HepG2 (cell line): ENCODE data around the gene SP140L. TPM values are rescaled to one million over a fixed set of nuclear protein-coding genes. Genes with fewer than 3 reads are reported as not detected.
A peak's percentile ranks its signal among the peaks of the same experiment; 100 is the strongest.

Experiments used
- BHLHE40 ChIP-seq: IDR thresholded peaks from 2 replicates; pipeline ENCODE4 v1.6.1; 2011; ENCODE audit warnings: low read length, improper control_type of control experiment
- DMAP1 ChIP-seq: IDR thresholded peaks from 2 replicates; pipeline ENCODE4 v1.6.1; 2016
- EEA1 ChIP-seq: sonication (generic); formaldehyde crosslinking; IDR thresholded peaks from 2 replicates; pipeline ENCODE4 v1.5.1; 2020; ENCODE audit warnings: mild to moderate bottlenecking, missing genetic modification reagents, borderline replicate concordance
- JDP2 ChIP-seq: sonication (generic); formaldehyde crosslinking; IDR thresholded peaks from 2 replicates; pipeline ENCODE4 v1.8.1; 2022; ENCODE audit warnings: missing genetic modification reagents, borderline replicate concordance
- NFYB ChIP-seq: sonication (generic); formaldehyde crosslinking; IDR thresholded peaks from 2 replicates; pipeline ENCODE4 v1.4.0; 2020; ENCODE audit warnings: missing genetic modification reagents
- RXRA ChIP-seq: sonication (generic); formaldehyde crosslinking; IDR thresholded peaks from 2 replicates; pipeline ENCODE4 v1.5.1; 2020; ENCODE audit warnings: missing genetic modification reagents
- SNAPC2 ChIP-seq: sonication (generic); formaldehyde crosslinking; IDR thresholded peaks from 2 replicates; pipeline ENCODE4 v1.8.1; 2022; ENCODE audit warnings: mild to moderate bottlenecking, missing genetic modification reagents
- STAG1 ChIP-seq: sonication (generic); formaldehyde crosslinking; IDR thresholded peaks from 2 replicates; pipeline ENCODE4 v1.4.0; 2020; ENCODE audit warnings: missing genetic modification reagents
- TRIM22 ChIP-seq: fragments of 450-650 bp; IDR thresholded peaks from 2 replicates; pipeline ENCODE4 v1.6.1; 2017
- YY1 ChIP-seq: IDR thresholded peaks from 2 replicates; pipeline ENCODE4 v1.6.1; 2011; ENCODE audit warnings: low read length, low read depth, moderate library complexity, mild to moderate bottlenecking; ENCODE audit not compliant: insufficient read depth, insufficient replicate concordance
- ZBTB39 ChIP-seq: sonication (generic); formaldehyde crosslinking; IDR thresholded peaks from 2 replicates; pipeline ENCODE4 v1.5.0; 2020; ENCODE audit warnings: missing genetic modification reagents
- ZFAT ChIP-seq: sonication (generic); formaldehyde crosslinking; conservative IDR thresholded peaks from 2 replicates; pipeline ENCODE4 v1.8.1; 2023; ENCODE audit warnings: missing genetic modification reagents, inconsistent platforms
- ZFP36 ChIP-seq: fragments of 150-350 bp; IDR thresholded peaks from 2 replicates; pipeline ENCODE4 v1.6.1; 2018; ENCODE audit warnings: borderline replicate concordance, low read length, low read depth; ENCODE audit not compliant: partially characterized antibody
- ZMAT5 ChIP-seq: sonication (generic); formaldehyde crosslinking; IDR thresholded peaks from 2 replicates; pipeline ENCODE4 v1.5.0; 2020; ENCODE audit warnings: mild to moderate bottlenecking, low read depth, missing genetic modification reagents, borderline replicate concordance
- ZNF557 ChIP-seq: sonication (generic); formaldehyde crosslinking; IDR thresholded peaks from 2 replicates; pipeline ENCODE4 v1.4.0; 2020; ENCODE audit warnings: missing genetic modification reagents
- polyA plus RNA-seq, 8 experiments: library from polyadenylated mRNA; depleted of rRNA in 3 of 8; stranded (reverse) in 7 of 8; unstranded in 1 of 8; fragments of >200 nt; fragmentation: Illumina TruSeq in 4 of 8; extraction: Trizol in 4 of 8; gene quantifications; 2 replicates each; pipeline versions ENCODE4 v1.2.1 to v1.2.3, GENCODE V29; 2011 to 2016; ENCODE audit warnings: low read depth in 4 of 8, missing spikeins in 1 of 8, mixed read lengths in 1 of 8; ENCODE audit not compliant: insufficient read depth in 1 of 8
- total RNA-seq, 5 experiments: library from RNA; depleted of rRNA; stranded (reverse); fragments of >200 nt; fragmentation: Illumina TruSeq; extraction: Trizol; gene quantifications; 2 replicates each; pipeline ENCODE4 v1.2.3, GENCODE V29; 2016; ENCODE audit warnings: low read depth in 1 of 5
- TF ChIP-seq, protein P1 (sequence below): IDR thresholded peaks from 2 replicates; pipeline ENCODE4 v1.6.1; 2018; ENCODE audit warnings: missing genetic modification reagents, mild to moderate bottlenecking, missing compliant biosample characterization
- TF ChIP-seq, protein P2 (sequence below): IDR thresholded peaks from 2 replicates; pipeline ENCODE4 v1.6.1; 2012; ENCODE audit warnings: low read depth, low read length, improper control_type of control experiment
- TF ChIP-seq, protein P3 (sequence below): sonication (generic); formaldehyde crosslinking; IDR thresholded peaks from 2 replicates; pipeline ENCODE4 v1.8.0; 2022; ENCODE audit warnings: mild to moderate bottlenecking, missing genetic modification reagents; ENCODE audit not compliant: insufficient replicate concordance
- TF ChIP-seq, protein P4 (sequence below): sonication (generic); formaldehyde crosslinking; IDR thresholded peaks from 2 replicates; pipeline ENCODE4 v1.8.0; 2022; ENCODE audit warnings: mild to moderate bottlenecking, missing genetic modification reagents

The SP140L gene
- total and polyA plus RNA-seq, 2 of the 13 experiments (the other 11 are each of a cell fraction or from before 2014, with no cell fraction given): 10.9 to 17.5 TPM

GRCh38 chr2:230416061-230416721, 89.2 kb downstream of the SP140L start, which contains the start of gene SP100 (continued):
- TF ChIP-seq ZBTB39 (CRISPR knock-in tag) (no peak), ZNF557 (CRISPR knock-in tag) (0 out of 2 replicates have a peak, but pooled peaks have one; percentile 11), ZMAT5 (CRISPR knock-in tag) (no peak), TRIM22 (no peak), SNAPC2 (CRISPR knock-in tag) (no peak; the same call in 1 of the 2 replicates), BHLHE40 (no peak; the same call in 1 of the 2 replicates), RXRA (CRISPR knock-in tag) (peak; percentile 58; the same call in 1 of the 2 replicates), DMAP1 (CRISPR knock-in tag) (peak; percentile 62; the same call in 1 of the 2 replicates), EEA1 (CRISPR knock-in tag) (no peak), STAG1 (CRISPR knock-in tag) (peak; percentile 11; the same call in 1 of the 2 replicates), ZFP36 (no peak), NFYB (CRISPR knock-in tag) (no peak), YY1 (peak; percentile 56), JDP2 (no peak), ZFAT (CRISPR knock-in tag) (no peak)
- TF ChIP-seq, protein P1, sequence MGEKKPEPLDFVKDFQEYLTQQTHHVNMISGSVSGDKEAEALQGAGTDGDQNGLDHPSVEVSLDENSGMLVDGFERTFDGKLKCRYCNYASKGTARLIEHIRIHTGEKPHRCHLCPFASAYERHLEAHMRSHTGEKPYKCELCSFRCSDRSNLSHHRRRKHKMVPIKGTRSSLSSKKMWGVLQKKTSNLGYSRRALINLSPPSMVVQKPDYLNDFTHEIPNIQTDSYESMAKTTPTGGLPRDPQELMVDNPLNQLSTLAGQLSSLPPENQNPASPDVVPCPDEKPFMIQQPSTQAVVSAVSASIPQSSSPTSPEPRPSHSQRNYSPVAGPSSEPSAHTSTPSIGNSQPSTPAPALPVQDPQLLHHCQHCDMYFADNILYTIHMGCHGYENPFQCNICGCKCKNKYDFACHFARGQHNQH: peak; percentile 84
- TF ChIP-seq, protein P2, sequence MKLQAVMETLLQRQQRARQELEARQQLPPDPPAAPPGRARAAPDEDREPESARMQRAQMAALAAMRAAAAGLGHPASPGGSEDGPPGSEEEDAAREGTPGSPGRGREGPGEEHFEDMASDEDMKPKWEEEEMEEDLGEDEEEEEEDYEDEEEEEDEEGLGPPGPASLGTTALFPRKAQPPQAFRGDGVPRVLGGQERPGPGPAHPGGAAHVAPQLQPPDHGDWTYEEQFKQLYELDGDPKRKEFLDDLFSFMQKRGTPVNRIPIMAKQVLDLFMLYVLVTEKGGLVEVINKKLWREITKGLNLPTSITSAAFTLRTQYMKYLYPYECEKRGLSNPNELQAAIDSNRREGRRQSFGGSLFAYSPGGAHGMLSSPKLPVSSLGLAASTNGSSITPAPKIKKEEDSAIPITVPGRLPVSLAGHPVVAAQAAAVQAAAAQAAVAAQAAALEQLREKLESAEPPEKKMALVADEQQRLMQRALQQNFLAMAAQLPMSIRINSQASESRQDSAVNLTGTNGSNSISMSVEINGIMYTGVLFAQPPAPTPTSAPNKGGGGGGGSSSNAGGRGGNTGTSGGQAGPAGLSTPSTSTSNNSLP: no peak
- TF ChIP-seq, protein P3, sequence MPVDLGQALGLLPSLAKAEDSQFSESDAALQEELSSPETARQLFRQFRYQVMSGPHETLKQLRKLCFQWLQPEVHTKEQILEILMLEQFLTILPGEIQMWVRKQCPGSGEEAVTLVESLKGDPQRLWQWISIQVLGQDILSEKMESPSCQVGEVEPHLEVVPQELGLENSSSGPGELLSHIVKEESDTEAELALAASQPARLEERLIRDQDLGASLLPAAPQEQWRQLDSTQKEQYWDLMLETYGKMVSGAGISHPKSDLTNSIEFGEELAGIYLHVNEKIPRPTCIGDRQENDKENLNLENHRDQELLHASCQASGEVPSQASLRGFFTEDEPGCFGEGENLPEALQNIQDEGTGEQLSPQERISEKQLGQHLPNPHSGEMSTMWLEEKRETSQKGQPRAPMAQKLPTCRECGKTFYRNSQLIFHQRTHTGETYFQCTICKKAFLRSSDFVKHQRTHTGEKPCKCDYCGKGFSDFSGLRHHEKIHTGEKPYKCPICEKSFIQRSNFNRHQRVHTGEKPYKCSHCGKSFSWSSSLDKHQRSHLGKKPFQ: no peak
- TF ChIP-seq, protein P4, sequence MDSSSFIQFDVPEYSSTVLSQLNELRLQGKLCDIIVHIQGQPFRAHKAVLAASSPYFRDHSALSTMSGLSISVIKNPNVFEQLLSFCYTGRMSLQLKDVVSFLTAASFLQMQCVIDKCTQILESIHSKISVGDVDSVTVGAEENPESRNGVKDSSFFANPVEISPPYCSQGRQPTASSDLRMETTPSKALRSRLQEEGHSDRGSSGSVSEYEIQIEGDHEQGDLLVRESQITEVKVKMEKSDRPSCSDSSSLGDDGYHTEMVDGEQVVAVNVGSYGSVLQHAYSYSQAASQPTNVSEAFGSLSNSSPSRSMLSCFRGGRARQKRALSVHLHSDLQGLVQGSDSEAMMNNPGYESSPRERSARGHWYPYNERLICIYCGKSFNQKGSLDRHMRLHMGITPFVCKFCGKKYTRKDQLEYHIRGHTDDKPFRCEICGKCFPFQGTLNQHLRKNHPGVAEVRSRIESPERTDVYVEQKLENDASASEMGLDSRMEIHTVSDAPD (CRISPR knock-in tag): peak; percentile 54; the same call in 1 of the 2 replicates
